CD4-positive, alpha-beta T cell treated with Interleukin-6 at 100 ng/mL for 8 hours (primary cell): Measurements from ENCODE around the gene CLPX.
"Not testable (repeated sequence)": the region's sequence is repeated elsewhere in the genome, so short reads cannot be mapped to it uniquely, and the experiment has no call there.

ENCODE experiments used
- DNase-seq: peaks from one replicate; pipeline ENCODE4 v3.0.0-alpha.2; 2020; ENCODE audit warnings: mixed read lengths, low spot score

The CLPX gene

DNA sequence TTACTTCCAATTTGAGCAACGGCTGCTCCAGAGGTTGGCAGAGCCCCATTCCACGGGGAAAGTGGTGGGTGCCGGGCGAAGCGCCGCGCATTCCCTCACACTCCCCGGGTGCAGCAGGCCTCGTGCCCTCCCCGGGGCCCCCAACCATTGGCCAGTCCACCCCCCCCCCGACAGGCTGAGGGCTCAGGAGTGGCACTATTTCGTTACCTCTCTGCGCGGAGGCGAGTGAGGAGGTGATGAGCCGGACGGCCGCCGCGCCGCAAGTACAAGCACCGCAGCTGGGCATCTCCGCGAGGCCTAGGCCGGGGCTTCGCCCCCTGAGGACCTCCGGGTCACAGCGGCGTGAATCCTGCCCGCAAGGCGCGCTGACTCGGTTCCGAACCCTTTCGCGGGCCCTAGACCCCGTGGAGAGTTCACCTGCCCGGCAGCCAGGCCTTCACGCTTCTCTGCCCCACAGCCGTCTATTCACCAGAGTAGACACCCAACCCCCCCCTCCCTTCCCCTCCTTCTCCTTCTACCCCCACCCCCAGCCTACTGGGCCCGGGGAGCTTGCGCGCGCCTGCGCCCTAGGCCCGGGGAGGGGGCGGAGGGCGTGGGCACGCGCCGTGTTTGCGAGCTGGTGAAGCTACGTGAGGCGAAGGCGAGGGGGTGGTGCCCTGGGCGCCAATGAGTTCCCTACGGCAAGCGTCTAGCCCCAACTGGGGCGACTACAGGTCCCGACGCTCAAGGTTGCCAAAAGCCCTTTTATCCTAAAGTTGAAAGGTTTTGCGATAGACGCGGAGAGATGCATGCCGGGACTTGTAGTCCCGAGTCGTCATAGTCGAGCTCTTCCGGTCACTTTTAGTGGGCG, at the start of gene CLPX:
Gene CLPX (minus strand): TSS at position 475 of the 850 bp plus-strand sequence. CDS start 189 bp downstream, at position 286.
- DNase-seq: peak; percentile 94

DNA sequence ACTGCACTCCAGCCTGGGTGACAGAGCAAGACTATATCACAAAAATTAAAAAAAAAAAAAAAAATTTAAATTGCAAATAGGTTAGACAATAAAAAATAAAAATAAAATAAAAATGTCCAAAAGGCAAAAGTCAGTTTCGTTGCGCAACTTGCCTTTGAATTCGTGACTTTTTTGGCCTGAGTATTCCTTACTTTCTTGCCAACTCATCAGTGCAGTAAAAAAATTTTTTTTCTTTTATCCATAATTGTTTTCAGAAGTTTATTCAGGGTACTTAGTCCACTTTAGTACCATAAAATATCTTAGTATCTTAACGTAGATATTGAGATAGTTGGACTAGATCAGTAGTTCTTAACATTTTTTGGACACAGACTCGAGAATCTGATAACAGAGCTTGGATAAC, 48.6 kb upstream of the CLPX start:
- DNase-seq: no peak

DNA sequence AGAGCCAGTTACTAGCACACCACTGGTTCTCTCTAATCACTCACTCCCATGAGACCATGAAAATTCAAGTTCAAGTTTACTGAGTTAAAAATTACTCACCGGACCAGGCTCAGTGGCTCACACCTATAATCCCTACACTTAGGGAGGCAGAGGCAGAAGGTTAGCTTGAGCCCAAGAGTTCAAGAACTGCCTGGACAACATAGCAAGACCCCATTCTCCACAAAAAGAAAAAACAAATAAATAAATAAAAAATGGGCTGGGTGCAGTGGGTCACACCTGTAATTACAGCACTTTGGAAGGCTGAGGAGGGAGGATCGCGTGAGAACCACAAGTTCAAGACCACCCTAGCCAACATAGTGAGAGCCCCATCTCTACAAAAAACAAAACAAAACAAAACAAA, 47.4 kb upstream of the CLPX start:
- no peak for DNase-seq

DNA sequence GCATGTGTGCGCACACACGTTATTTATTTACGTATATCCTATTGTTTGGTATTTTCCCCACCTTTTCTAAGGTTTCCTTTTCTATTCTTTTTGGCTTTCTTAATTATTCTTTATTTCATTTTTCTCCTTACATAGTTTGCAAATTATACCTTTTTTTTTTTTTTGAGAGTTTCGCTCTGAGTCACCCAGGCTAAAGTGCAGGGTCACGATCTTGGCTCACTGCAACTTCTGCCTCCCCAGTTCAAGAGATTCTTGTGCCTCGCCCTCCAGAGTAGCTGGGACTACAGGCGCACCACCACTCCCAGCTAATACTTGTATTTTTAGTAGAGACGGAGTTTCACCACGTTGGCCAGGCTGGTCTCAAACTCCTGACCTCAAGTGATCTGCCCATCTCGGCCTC, 46.2 kb upstream of the CLPX start:
- DNase-seq: no peak

DNA sequence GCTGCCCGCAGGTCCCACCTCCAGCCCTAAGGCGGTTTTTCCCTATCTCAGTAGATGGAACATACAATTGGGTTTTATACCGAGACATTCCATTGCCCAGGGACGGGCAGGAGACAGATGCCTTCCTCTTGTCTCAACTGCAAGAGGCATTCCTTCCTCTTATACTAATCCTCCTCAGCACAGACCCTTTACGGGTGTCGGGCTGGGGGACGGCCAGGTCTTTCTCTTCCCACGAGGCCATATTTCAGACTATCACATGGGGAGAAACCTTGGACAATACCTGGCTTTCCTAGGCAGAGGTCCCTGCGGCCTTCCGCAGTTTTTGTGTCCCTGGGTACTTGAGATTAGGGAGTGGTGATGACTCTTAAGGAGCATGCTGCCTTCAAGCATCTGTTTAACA, 41.8 kb upstream of the CLPX start:
- DNase-seq: not testable (repeated sequence)

DNA sequence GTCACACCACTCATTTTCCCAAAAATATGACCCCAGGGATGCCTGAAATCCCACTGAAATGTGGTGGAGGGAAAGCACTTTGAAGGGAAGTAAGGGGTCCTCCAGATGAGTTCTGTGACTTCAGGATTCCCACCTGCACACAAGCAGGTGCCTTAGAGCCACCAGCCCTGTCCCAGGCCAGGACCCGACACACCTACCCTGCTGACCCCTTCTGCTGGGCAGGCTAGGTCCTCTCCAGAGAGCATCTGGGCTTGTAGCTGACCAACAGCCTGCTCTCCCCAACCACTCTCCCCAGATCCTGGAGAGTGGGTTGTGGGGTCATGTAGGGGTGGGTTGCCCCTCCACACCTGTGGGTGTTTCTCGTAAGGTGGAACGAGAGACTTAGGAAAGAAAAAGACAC, 41.1 kb upstream of the CLPX start:
- DNase-seq: no peak

DNA sequence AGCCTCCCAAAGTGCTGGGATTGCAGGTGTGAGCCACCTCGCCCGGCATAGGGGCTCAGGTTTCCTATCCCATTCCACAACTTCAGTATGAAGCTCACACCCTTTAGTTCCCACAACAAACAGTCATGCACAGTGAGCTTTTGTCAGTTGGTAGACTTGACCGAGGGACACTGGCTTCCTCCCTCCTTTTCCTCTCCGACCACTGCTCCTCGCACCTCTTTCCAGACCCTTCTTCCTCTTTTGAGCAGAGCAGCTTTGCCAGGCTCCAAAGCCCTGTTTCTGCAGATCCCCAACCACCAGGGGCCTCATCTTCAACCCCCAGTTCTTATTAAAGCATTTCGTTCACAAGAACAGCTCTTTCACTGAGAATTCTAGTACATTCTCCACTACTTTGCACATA, 38.9 kb upstream of the CLPX start:
- DNase-seq: no peak

DNA sequence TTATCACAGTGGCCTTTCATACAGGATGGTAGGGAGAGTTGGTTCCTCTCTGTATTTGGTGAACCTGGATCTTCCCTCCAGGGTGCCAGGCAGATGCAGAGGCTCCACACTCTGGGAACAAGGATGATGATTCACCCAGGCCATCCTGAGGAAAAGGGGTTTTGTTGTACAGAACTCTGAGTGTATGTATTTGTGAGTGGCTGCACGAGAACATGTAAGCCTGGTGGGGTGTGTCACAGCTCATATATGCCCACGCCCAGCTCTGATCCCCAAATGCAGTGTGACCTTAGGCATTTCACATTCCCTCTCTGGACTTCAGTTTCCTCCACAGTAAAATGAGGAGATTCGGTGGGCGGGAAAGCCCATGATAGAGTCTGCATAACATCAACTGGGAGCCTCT, 37.7 kb upstream of the CLPX start:
- DNase-seq: no peak

DNA sequence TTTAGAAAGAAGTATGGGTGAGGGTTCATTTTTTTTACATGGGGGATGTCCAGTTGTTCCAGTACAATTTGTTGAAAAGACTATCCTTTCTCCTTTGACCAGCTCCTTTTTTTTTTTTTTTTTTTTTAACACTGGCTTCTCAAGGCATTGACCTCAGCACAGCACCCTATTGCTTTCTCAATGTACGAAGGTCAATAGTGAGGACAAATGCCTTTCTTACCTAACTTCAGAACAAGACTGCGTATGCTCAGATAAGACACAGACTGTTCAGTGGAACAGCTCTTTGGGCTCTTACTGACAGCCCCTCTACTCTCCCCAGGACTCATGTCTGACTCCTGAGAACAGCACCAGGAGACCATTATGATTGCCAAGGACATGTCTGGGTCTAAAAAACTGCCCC, 36.6 kb upstream of the CLPX start:
- DNase-seq: no peak

DNA sequence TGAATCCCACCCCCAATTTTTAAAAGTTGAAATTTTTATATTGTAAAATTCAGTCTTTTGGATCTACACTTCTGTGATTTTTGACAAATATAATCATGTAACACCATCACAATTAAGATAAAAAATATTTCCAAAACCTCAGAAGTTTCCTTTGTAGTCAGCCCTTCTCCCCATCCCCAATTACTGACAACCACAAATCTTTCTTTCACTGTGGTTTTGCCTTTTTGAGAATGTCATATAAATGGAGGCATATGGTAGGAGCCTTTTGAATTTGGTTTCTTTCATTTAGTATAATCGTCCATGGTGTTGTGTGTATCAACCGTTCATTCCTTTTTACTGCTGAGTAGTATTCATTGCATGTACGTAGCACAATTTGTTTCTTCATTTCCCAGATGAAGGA, 34.0 kb upstream of the CLPX start:
- DNase-seq: no peak

DNA sequence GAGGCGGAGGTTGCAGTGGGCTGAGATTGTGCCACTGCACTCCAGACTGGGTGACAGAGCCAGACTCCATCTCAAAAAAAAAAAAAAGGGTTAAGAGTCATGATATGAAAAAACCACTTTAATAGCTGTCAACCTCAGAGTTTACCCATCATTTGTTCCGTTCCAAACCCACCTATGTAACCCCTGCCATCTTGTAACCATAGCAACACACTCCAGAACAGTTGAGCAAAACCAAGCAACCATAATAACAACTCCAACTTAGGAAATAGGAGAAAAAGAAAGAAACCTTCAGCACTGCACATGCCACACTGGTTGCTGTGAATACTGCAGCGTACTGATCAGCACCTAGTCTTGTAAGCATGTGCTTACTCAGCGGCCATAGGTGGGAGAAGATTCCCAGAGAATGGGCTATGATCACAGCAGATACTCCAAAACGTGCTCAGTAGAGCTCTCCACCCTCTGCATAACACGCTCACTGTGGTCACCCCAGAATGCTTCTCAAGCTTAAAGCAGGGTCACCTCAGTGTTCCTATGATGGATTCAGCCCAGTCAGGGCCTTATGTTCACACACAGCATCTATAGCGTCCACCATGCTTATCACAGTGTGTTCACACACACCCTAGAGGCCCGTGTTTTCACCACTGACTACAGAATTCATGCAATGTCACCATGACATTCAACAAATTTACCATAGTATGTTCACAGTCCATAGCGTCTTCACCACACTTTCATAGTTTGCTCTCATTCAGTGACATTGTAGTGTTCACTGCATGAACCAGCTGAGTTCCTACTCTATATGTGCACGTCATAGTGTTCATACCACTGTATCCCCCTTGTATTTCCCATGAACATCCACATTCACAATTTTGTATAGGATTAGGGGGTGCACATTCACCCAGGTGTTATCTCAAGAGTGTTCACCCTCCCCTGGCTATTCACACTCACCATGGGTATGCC, 32.7 kb upstream of the CLPX start:
- no peak for DNase-seq

DNA sequence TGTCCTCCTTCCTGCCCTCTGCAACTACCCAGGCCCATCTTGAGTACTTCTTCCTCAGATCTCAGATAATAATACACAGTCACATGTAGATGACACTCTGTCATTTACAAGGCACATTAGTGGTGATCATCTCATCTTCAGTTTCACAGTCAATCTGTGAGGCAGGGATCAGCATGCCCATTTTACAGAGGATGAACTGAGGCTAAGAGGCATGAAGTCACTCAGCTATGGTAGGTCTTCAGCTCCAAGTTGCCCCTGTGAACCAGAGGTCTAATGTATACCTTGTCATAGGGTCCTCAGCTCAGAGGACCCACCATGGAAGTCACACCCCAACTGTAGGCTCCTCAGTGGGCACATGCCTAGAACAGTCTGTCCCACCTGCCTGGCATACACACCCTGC, 30.4 kb upstream of the CLPX start:
- no peak for DNase-seq

DNA sequence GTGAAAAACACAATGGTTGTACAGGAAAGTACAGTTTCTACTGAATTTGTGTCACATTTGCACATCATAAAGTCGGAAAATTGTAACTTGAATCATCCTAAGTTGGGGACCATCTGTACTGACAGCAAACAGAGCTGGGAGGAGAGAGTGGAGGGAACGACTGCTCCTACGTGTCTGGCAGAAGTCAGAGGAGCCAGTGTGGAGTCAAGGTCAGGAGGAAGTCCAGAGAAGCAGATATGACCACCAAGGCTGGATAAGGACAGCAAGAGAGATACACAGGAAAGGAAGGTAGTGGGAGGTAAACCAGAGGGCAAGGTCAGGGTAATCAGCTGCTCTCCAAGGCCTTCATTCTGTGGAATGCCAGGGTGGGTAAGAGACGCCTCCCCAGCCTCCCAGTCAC, 28.9 kb upstream of the CLPX start:
- no peak for DNase-seq

DNA sequence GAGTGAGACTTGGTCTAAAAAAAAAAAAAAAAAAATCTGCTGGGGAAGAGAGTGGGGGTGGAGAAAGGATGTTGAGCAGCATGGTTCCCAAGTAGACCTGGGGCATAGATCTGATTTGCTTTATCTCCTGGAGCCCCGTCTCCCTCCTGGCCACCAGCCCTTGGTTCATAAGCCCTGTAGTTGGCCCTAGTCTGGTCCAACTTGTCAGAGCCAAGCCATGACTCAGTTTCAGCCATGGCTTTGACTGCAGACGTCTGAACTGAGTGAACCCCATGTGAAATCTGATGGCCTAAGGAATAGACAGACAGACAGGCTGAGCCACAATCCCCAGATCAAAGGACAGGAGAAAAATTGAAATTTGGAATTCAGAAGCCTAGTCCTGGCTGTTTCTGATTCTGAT, 28.1 kb upstream of the CLPX start:
- DNase-seq: no peak

DNA sequence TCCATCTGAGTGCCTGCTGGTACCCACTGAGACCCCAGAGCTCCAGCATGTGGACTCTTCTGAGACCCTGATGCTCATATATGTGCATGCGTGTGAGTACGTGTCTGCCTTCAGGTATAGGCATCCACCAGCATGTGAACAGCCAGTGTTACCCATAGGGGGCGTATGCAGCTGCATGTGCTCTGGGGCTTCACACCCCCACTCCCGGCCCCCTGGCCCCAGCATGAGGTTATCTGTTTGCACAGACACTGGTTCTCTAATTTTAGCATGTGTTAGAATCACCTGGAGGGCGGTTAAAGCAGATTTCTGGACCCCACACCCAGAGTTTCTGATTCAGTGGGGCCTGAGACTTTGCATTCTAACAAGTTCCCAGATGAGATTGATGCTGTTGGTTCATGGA, 27.0 kb upstream of the CLPX start:
- DNase-seq: peak; percentile 8

DNA sequence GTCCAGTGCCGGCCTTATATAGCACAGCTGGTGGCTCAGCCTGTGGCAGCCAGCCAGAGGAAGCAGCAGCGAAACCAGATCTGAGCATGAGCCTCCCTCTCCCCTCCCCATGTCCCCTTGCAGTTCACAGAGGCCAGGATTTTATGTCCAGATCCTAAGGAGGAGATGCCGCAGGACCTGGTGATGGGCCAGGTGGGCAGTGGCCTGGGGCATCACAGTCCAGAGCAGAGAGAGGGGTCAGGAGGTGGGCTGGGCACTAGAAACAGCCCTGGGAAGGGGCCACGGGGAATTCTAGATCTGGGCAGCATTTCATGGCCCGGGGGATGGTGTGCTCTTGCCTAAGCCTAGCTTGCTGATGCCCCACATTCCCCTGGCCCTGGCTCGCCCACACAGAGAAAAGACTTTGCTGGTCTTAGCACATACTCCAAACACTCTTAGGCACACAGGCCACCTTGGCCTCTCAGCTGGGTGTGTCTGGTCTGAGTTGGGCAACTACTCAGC, 26.4 kb upstream of the CLPX start:
- no peak for DNase-seq

DNA sequence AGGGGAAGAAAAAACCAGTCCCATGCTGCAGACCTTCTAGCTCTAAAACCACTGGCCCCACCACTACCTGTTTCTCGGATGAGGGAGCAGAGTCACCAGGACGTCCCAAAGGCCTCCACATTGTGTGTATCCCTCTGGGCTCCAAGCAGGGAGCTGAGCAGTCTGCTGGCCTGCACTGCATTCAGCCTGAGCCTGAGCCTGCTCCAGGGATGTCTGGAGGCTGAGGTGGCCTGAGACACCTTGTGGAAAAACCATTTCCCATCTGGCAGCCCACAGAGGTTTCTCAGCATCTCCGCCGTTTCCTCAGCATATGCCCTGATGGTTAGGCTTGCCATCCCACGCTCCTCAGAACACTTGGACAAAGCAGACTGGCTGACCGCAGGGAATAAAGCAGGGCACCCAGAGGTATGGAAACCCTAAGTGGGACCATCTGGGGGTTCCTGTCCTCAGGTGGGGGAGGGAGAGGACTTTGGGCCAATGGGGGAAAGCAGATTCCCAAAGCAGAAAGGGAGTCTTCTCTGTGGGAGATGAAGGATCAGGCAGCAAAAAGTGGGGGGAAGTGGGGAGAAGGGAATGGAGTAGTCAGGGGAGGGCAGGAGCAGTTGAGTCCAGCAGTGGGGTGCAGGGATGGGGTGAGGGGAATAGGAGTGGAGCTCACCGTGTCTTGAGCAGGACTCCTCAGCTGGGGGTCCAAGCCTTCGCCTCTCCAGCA, 25.8 kb upstream of the CLPX start, which contains the start of gene CILP:
Gene CILP (minus strand): TSS at position 704 of the 712 bp plus-strand sequence. CDS start 1,718 bp downstream, outside the sequence.
- no peak for DNase-seq

DNA sequence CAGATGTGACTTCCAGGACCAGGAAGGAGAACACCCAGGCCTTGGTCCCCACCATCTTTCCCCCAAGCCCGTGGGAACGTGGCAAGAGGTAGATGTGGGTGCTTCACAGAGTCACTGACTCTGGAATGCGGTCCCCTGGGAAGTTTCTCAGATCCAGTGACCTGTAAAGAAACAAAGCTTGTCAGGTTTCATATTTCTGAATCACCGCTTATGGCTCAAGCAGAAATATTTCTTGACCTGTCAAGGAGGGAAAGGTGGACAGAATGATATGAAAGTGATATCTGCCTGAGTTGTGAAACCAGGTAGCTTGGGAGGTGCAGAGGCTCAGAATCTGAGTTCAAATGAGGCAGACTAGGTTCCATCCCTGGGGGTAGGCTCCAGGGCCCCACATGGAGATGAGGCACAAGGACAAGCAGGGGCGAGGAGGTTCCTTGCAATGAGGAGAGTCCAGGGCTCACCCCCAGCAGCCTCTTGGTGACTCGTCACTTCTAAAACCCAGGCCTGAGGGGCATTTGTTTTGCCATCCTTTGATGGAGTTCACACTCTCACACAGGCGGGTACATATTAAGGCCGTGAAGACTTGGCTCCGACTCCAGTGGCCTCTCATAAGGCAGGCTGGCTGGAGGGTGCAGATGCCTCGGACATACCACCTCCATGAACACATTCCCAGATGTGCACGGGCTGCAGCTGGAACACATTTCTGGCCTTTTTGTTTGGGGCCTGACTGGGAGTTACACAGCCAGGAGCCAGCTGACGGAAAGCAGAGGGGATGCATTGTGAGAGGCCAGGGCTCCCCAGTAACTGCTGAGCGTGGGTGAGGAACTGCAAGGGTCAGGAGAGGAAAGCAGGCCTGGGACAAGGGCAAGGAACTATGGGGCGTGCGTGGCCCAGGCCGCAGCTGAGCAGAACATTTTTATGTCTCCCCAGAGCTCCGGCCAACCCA, 24.8 kb upstream of the CLPX start:
- DNase-seq: no peak

DNA sequence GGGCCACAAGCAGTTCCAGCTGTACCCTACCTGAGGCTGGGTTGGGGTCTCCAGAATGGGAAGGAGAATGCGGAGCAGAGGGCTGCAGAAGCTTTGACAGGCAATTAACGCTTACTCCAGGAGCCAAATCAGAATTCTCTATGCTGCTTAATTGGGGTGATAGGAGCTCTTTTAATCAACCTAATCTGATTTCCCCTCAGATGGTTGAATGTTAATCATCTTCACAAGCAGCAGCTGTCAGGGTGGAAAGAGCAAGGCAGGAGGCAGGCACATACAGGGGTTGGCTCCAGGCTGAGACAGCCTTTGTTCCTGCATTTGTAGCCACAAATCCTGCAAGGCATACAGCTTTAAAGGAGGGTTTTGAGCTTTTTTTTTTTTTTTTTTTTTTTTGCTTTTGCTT, 23.5 kb upstream of the CLPX start:
- DNase-seq: no peak

DNA sequence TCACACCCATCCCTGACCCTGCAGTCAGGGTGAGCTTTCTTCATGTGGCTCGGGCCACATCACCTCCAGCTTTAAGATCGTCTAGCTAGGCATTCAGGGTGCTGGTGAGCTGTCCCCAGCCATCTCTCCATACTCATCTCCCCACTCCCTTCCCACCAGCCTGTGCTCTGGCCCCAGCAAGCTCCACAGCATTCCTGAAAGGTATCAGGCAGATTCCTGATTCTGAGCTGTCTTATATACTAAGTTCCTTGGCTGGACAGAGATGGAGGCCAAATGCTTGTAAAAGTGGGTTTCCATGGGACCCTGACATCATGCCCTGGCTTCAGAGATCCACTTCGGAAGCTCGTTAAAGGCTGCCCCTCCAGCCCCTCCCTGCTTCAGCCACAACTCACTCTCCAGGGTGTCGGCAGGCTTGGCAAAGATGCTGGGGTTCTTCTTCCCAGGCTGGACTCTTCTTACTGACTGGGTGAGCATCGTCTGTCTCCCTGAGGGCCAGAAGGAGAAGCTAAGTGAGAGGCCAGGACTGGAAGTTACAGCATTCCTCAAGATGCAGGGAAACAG, 22.2 kb upstream of the CLPX start:
- no peak for DNase-seq

DNA sequence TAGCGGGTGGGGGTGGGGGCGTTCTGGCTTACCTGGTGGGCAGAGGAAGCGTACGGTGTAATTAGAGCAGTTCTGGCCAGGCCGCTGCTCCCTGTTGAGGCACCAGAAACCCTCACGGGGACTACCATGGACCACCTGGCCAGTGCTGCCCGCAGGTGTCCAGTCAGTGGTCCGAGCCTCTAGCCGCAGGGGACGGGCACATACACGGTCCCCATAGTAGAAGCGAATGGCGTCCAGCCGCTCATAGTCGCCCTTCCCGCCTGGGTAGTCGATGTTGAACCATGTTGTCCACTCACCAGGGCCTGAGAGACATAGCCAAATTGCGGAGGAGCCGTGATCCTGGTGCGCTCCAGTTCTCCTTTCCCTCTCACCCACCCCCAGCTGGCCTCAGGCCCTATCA, 21.6 kb upstream of the CLPX start:
- DNase-seq: no peak
